T-helper 1 cell (primary cell): ENCODE data around the gene GTF2H4.

Experiments used
- DNase-seq, 5 donors: peaks; one replicate each; pipeline ENCODE4 v3.0.0-alpha.2; 2012 to 2020

Gene GTF2H4

GRCh38 chr6:30882759-30883684 is 25.0 kb upstream of the GTF2H4 start:
- no peak for DNase-seq

- DNase-seq: peak; percentile 27 to 47 (median 36)
Measured at GRCh38 chr6:30883685-30884520, 24.1 kb upstream of the GTF2H4 start, which contains the start of gene DDR1. Gene DDR1 (plus strand): TSS chr6:30884519. CDS start chr6:30888730, 4,211 bp downstream.

- DNase-seq: peak in 3 of 5 donors; percentile 22 to 33 (median 27)
Measured at GRCh38 chr6:30884521-30885480, 23.2 kb upstream of the GTF2H4 start.

GRCh38 chr6:30885481-30885998 is 22.5 kb upstream of the GTF2H4 start:
- no peak for DNase-seq

- no peak for DNase-seq
Measured at GRCh38 chr6:30885999-30886896, 21.8 kb upstream of the GTF2H4 start.

GRCh38 chr6:30886897-30887255 is 21.1 kb upstream of the GTF2H4 start:
- no peak for DNase-seq

GRCh38 chr6:30887901-30888815 is 19.8 kb upstream of the GTF2H4 start:
- no peak for DNase-seq

GRCh38 chr6:30888816-30889495 is 19.1 kb upstream of the GTF2H4 start:
- no peak for DNase-seq

- no peak for DNase-seq
Measured at GRCh38 chr6:30889496-30889885, 18.5 kb upstream of the GTF2H4 start.

- DNase-seq: no peak
Measured at GRCh38 chr6:30889921-30890645, 17.9 kb upstream of the GTF2H4 start.

GRCh38 chr6:30890646-30891449 is 17.2 kb upstream of the GTF2H4 start:
- DNase-seq: no peak

- no peak for DNase-seq
Measured at GRCh38 chr6:30891450-30891723, 16.6 kb upstream of the GTF2H4 start.

GRCh38 chr6:30891816-30892538 is 16.0 kb upstream of the GTF2H4 start:
- no peak for DNase-seq

GRCh38 chr6:30893001-30893591 is 14.9 kb upstream of the GTF2H4 start:
- DNase-seq: no peak

- DNase-seq: no peak
Measured at GRCh38 chr6:30893666-30894065, 14.3 kb upstream of the GTF2H4 start.

- DNase-seq: no peak
Measured at GRCh38 chr6:30894381-30894780, 13.6 kb upstream of the GTF2H4 start.

- no peak for DNase-seq
Measured at GRCh38 chr6:30894935-30895334, 13.1 kb upstream of the GTF2H4 start.
